ENCODE measurements around the gene C11orf98. TPM values are rescaled to one million over a fixed set of nuclear protein-coding genes. Genes with fewer than 3 reads are reported as not detected.

C11orf98 gene
- total and polyA plus RNA-seq, 5 donors from 2014 or later: 30.5 to 149 (median 127) TPM

GRCh38 chr11:62671608-62672389 is 6.8 kb upstream of the C11orf98 start, which contains the start of the genes LBHD1 and UQCC3:
Gene LBHD1, minus strand, starts transcription at chr11:62672267. Its CDS starts 2,236 bp downstream, at chr11:62670031.
Gene UQCC3, plus strand, starts transcription at chr11:62671673. Its CDS starts 73 bp downstream, at chr11:62671746.
- H3K27ac Mint-ChIP-seq: peak within 1 kb of the TSS; percentile 90 to 99 (median 98)
- peak; percentile 71 to 75 for ATAC-seq (ENCODE audit: low read depth in 2 of 2)
- Histone ChIP-seq H3K4me3 (ENCODE audit: low read depth, low read length) (peak within 1 kb of the TSS; percentile 91), H3K27ac (ENCODE audit: insufficient read depth, low read length, poor library complexity, severe bottlenecking) (peak within 1 kb of the TSS; percentile 84), H3K27me3 (ENCODE audit: control insufficient read depth, insufficient read depth, low read length) (no peaks in the 10 kb centered on the region), H3K4me1 (ENCODE audit: control insufficient read depth, insufficient read depth, low read length, poor library complexity, severe bottlenecking) (peaks cover 41% of the 10 kb centered on the region), H3K9me3 (ENCODE audit: control insufficient read depth in 2 of 2, low read length in 2 of 2) (no peaks in the 10 kb centered on the region), H3K36me3 (ENCODE audit: control insufficient read depth, insufficient read depth, low read length) (peaks cover 26% of the 10 kb centered on the region)
- peaks cover 8 to 74% (median 33%) of the 10 kb centered on the region in 4 donors for H3K4me1 Mint-ChIP-seq
- DNase-seq: peak; percentile 63 to 92 (median 72)
- H3K9me3 Mint-ChIP-seq: no peaks in the 10 kb centered on the region
- no peaks in the 10 kb centered on the region for H3K27me3 Mint-ChIP-seq
- peak within 1 kb of the TSS; percentile 97 to 100 (median 99) for H3K4me3 Mint-ChIP-seq
- H3K36me3 Mint-ChIP-seq: peaks cover 13% of the 10 kb centered on the region

GRCh38 chr11:62671236-62671607 is 6.2 kb upstream of the C11orf98 start:
- H3K9me3 ChIP-seq (ENCODE audit: control insufficient read depth in 2 of 2, low read length in 2 of 2): no peaks in the 10 kb centered on the region
- DNase-seq (peak in 1 of 3 donors; percentile 71), ATAC-seq (ENCODE audit: low read depth in 2 of 2) (peak; percentile 27 to 32)
- no peaks in the 10 kb centered on the region for H3K27me3 ChIP-seq (ENCODE audit: control insufficient read depth, insufficient read depth, low read length)
- peaks cover 41% of the 10 kb centered on the region for H3K4me1 ChIP-seq (ENCODE audit: control insufficient read depth, insufficient read depth, low read length, poor library complexity, severe bottlenecking)
- Mint-ChIP-seq H3K9me3 (no peaks in the 10 kb centered on the region), H3K27ac (peak overlapping the region; percentile 90 to 99 (median 98)), H3K4me3 (peak overlapping the region; percentile 97 to 100 (median 99)), H3K36me3 (peaks cover 11% of the 10 kb centered on the region), H3K4me1 (peaks cover 8 to 78% (median 34%) of the 10 kb centered on the region in 4 donors), H3K27me3 (no peaks in the 10 kb centered on the region)
- peak overlapping the region; percentile 91 for H3K4me3 ChIP-seq (ENCODE audit: low read depth, low read length)
- peak overlapping the region; percentile 84 for H3K27ac ChIP-seq (ENCODE audit: insufficient read depth, low read length, poor library complexity, severe bottlenecking)
- H3K36me3 ChIP-seq (ENCODE audit: control insufficient read depth, insufficient read depth, low read length): peaks cover 22% of the 10 kb centered on the region

DNA sequence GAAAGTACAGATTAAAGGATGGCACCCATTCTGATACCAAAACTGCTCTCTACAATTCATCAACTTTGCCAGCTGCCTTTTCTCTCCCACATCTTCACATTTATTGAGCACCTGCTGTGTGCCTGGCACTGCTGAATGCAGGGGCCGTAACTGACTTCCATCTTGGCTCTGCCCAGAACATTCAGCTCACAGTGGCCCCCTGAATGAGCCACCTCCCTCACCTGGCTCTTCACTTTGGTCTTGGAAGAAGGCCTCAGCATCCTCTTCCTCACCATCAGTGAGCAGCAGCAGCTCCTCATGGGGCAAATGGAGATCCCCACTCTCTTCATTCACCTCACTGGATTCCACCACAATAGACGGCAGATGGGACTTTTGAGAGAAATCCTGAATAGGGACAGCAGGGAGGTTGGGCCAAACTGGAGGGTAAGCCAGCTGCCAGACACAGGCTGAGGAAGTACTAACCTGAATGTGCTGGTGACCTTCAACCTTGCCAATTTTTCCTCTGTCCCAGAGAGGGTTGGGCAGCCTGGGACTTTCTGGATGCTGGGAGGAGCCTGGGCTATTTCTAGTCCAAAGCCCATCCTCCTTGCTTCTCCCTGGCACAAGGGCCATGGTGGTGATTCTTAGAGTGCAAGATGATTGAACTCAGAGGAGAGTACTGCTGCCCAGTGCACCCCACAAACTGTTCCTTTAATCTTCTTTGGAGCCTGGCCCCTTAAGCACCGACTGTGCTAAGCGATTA is 4.6 kb upstream of the C11orf98 start:
- ATAC-seq (ENCODE audit: low read depth in 2 of 2): no peak
- H3K27me3 Mint-ChIP-seq: peaks cover 4% of the 10 kb centered on the region
- no peaks in the 10 kb centered on the region for H3K9me3 ChIP-seq (ENCODE audit: control insufficient read depth in 2 of 2, low read length in 2 of 2)
- DNase-seq: no peak
- peaks cover 7% of the 10 kb centered on the region for H3K36me3 Mint-ChIP-seq
- H3K36me3 ChIP-seq (ENCODE audit: control insufficient read depth, insufficient read depth, low read length): peaks cover 16% of the 10 kb centered on the region
- peaks cover 50% of the 10 kb centered on the region for H3K4me1 ChIP-seq (ENCODE audit: control insufficient read depth, insufficient read depth, low read length, poor library complexity, severe bottlenecking)
- H3K27me3 ChIP-seq (ENCODE audit: control insufficient read depth, insufficient read depth, low read length): no peaks in the 10 kb centered on the region
- peak overlapping the region; percentile 74 to 100 (median 98) for H3K4me3 Mint-ChIP-seq
- H3K27ac Mint-ChIP-seq: peak overlapping the region in 2 of 3 donors; percentile 90
- peak overlapping the region; percentile 24 for H3K27ac ChIP-seq (ENCODE audit: insufficient read depth, low read length, poor library complexity, severe bottlenecking)
- H3K4me3 ChIP-seq (ENCODE audit: low read depth, low read length): no peak overlapping the region
- H3K4me1 Mint-ChIP-seq: peaks cover 8 to 80% (median 36%) of the 10 kb centered on the region in 4 donors
- no peaks in the 10 kb centered on the region for H3K9me3 Mint-ChIP-seq

DNA sequence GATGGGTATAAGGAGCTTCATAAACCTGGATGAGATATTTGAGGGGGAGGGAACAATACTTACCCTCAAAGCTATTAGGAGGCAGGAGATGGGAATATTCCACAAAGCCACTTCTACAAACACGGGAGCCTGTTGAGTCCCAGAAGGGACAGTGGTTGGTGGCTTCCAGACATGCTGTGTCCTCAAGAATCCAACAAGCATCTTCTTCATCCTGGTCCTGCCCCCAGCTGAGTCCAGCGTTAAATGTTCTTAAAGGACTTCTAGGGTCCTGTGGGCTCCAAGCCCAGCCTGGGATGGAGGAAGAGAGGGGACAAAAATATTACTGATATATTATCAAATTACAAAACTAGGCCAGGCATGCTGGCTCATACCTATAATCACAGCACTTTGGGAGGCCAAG is 2.5 kb upstream of the C11orf98 start:
- no peaks in the 10 kb centered on the region for H3K27me3 ChIP-seq (ENCODE audit: control insufficient read depth, insufficient read depth, low read length)
- H3K4me1 Mint-ChIP-seq: peaks cover 8 to 76% (median 41%) of the 10 kb centered on the region in 4 donors
- H3K36me3 Mint-ChIP-seq: peaks cover 10% of the 10 kb centered on the region
- peak overlapping the region in 1 of 3 donors; percentile 5 for H3K27ac Mint-ChIP-seq
- H3K9me3 ChIP-seq (ENCODE audit: control insufficient read depth in 2 of 2, low read length in 2 of 2): no peaks in the 10 kb centered on the region
- H3K4me1 ChIP-seq (ENCODE audit: control insufficient read depth, insufficient read depth, low read length, poor library complexity, severe bottlenecking): peaks cover 53% of the 10 kb centered on the region
- DNase-seq: no peak
- ATAC-seq (ENCODE audit: low read depth in 2 of 2): no peak
- H3K27me3 Mint-ChIP-seq: peaks cover 4% of the 10 kb centered on the region
- no peaks in the 10 kb centered on the region for H3K9me3 Mint-ChIP-seq
- H3K27ac ChIP-seq (ENCODE audit: insufficient read depth, low read length, poor library complexity, severe bottlenecking): no peak overlapping the region
- H3K4me3 Mint-ChIP-seq: peak overlapping the region; percentile 96 to 100 (median 97)
- peaks cover 17% of the 10 kb centered on the region for H3K36me3 ChIP-seq (ENCODE audit: control insufficient read depth, insufficient read depth, low read length)
- peak overlapping the region; percentile 93 for H3K4me3 ChIP-seq (ENCODE audit: low read depth, low read length)

DNA sequence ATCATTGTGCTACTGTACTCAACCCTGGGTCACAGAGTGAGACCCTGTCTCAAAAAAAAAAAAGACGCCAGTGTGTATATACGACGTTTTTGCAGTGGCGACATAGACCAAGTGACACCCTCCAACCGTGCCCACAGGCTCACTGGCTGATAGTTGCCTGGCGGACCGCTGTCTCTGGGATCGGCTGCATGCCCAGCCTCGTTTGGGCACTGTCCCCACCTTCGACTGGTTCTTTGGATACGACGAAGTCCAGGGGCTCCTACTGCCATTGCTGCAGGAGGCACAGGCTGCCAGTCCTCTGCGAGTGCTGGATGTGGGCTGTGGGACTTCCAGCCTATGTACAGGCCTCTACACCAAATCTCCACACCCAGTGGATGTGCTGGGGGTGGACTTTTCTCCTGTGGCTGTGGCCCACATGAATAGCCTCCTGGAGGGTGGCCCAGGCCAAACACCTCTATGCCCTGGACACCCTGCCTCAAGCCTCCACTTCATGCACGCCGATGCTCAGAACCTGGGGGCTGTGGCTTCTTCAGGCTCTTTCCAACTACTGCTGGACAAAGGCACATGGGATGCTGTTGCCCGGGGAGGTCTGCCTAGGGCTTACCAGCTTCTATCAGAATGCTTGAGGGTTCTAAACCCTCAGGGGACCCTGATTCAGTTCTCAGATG is 1.4 kb upstream of the C11orf98 start:
- Histone ChIP-seq H3K36me3 (ENCODE audit: control insufficient read depth, insufficient read depth, low read length) (peaks cover 17% of the 10 kb centered on the region), H3K27me3 (ENCODE audit: control insufficient read depth, insufficient read depth, low read length) (no peaks in the 10 kb centered on the region), H3K4me1 (ENCODE audit: control insufficient read depth, insufficient read depth, low read length, poor library complexity, severe bottlenecking) (peaks cover 46% of the 10 kb centered on the region), H3K9me3 (ENCODE audit: control insufficient read depth in 2 of 2, low read length in 2 of 2) (no peaks in the 10 kb centered on the region), H3K27ac (ENCODE audit: insufficient read depth, low read length, poor library complexity, severe bottlenecking) (peak overlapping the region; percentile 89), H3K4me3 (ENCODE audit: low read depth, low read length) (peak overlapping the region; percentile 93)
- Mint-ChIP-seq H3K4me3 (peak overlapping the region; percentile 96 to 100 (median 97)), H3K27ac (peak overlapping the region; percentile 93 to 97 (median 94)), H3K27me3 (peaks cover 4% of the 10 kb centered on the region), H3K9me3 (no peaks in the 10 kb centered on the region), H3K36me3 (peaks cover 7% of the 10 kb centered on the region), H3K4me1 (peaks cover 5 to 73% (median 36%) of the 10 kb centered on the region in 4 donors)
- no peak for ATAC-seq (ENCODE audit: low read depth in 2 of 2)
- DNase-seq: no peak

GRCh38 chr11:62665599-62666258 is 719 bp upstream of the C11orf98 start:
- Mint-ChIP-seq H3K9me3 (no peaks in the 10 kb centered on the region), H3K27me3 (peaks cover 4% of the 10 kb centered on the region), H3K27ac (peak overlapping the region; percentile 53 to 97 (median 93)), H3K4me3 (peak overlapping the region; percentile 96 to 100 (median 97)), H3K4me1 (peaks cover 5 to 66% (median 33%) of the 10 kb centered on the region in 4 donors), H3K36me3 (peaks cover 7% of the 10 kb centered on the region)
- peaks cover 17% of the 10 kb centered on the region for H3K36me3 ChIP-seq (ENCODE audit: control insufficient read depth, insufficient read depth, low read length)
- peak; percentile 49 to 60 (median 58) for DNase-seq
- H3K27me3 ChIP-seq (ENCODE audit: control insufficient read depth, insufficient read depth, low read length): no peaks in the 10 kb centered on the region
- H3K4me1 ChIP-seq (ENCODE audit: control insufficient read depth, insufficient read depth, low read length, poor library complexity, severe bottlenecking): peaks cover 42% of the 10 kb centered on the region
- ATAC-seq (ENCODE audit: low read depth in 2 of 2): peak; percentile 25 to 28
- H3K27ac ChIP-seq (ENCODE audit: insufficient read depth, low read length, poor library complexity, severe bottlenecking): peak overlapping the region; percentile 89
- H3K9me3 ChIP-seq (ENCODE audit: control insufficient read depth in 2 of 2, low read length in 2 of 2): no peaks in the 10 kb centered on the region
- H3K4me3 ChIP-seq (ENCODE audit: low read depth, low read length): peak overlapping the region; percentile 93

All from CD4-positive, CD25-positive, alpha-beta regulatory T cell (primary cell).